Heart left ventricle (tissue), 16 donors: Measurements from ENCODE around the gene ALDH3A2. TPM values are rescaled to one million over a fixed set of nuclear protein-coding genes. Genes with fewer than 3 reads are reported as not detected.

Source experiments
- ATAC-seq, 4 donors: fragments of 200-7000 bp; cut with Tn5 transposase; one replicate each; pipeline ENCODE4 v1.9.1; 2020 to 2022; ENCODE audit warnings: moderate library complexity in 4 of 4, mild to moderate bottlenecking in 3 of 4, moderate number of reproducible peaks in 1 of 4
- DNase-seq, 5 donors: peaks; one replicate each; pipeline ENCODE4 v3.0.0-alpha.2; 2020
- H3K27ac ChIP-seq, 12 donors: fragments of 200-600 bp; sonication (generic) in 4 of 12; one replicate each; pipeline versions ENCODE4 v1.5.0 to v1.8.0; 2016 to 2022; ENCODE audit warnings: mild to moderate bottlenecking in 2 of 12
- H3K27me3 ChIP-seq, 9 donors: fragments of 200-600 bp; sonication (generic) in 2 of 9; one replicate each; pipeline versions ENCODE4 v1.5.1 to v1.8.0; 2016 to 2022; ENCODE audit warnings: mild to moderate bottlenecking in 3 of 9
- H3K36me3 ChIP-seq, 9 donors: fragments of 200-600 bp; sonication (generic) in 2 of 9; one replicate each; pipeline versions ENCODE4 v1.5.0 to v1.8.0; 2018 to 2022; ENCODE audit warnings: mild to moderate bottlenecking in 2 of 9
- H3K4me1 ChIP-seq, 12 donors: fragments of 200-600 bp; sonication (generic) in 4 of 12; one replicate each; pipeline versions ENCODE4 v1.5.0 to v1.8.0; 2016 to 2022; ENCODE audit warnings: mild to moderate bottlenecking in 3 of 12
- H3K4me3 ChIP-seq, 12 donors: fragments of 200-600 bp; sonication (generic) in 4 of 12; one replicate each; pipeline versions ENCODE4 v1.5.0 to v1.8.0; 2017 to 2022; ENCODE audit warnings: mild to moderate bottlenecking in 9 of 12, moderate library complexity in 4 of 12
- H3K9me3 ChIP-seq, 12 donors: fragments of 200-600 bp; sonication (generic) in 4 of 12; one replicate each; pipeline versions ENCODE4 v1.5.0 to v1.8.0; 2016 to 2022; ENCODE audit warnings: mild to moderate bottlenecking in 1 of 12
- POLR2A ChIP-seq, 2 donors: fragments of 450-650 bp; IDR thresholded peaks; one replicate each; pipeline ENCODE4 v1.6.1; 2017; ENCODE audit warnings: antibody characterized with exemption in 2 of 2, mild to moderate bottlenecking in 2 of 2, moderate library complexity in 2 of 2
- WGBS, 4 donors: extraction: QIAGEN DNeasy Blood & Tissue Kit in 2 of 4; methylation state at CpG; one replicate each; pipeline versions ENCODE4 v1.1.5 to v1.1.7; 2013 to 2018; 5-methylcytosine and 5-hydroxymethylcytosine counted together
- intact Hi-C, 10 donors: fragments of 100-400 bp; cut with DNase I; formaldehyde crosslinking; loops; one replicate each; pipeline versions ENCODE4 v1.11.1 to v1.14.2; 2022
- polyA plus RNA-seq, 2 donors: library from polyadenylated mRNA; stranded (reverse); fragments of 200-250 nt; gene quantifications; one replicate each; pipeline ENCODE4 v1.2.3, GENCODE V29; 2013
- total RNA-seq, 9 donors: library from RNA; depleted of rRNA in 2 of 9; stranded (reverse); fragments of >200 nt in 2 of 9; fragmentation: NEBNext Ultra II Directional in 3 of 9; extraction: Animal tissue kit (Norgen Biotek cat#: 25700) in 3 of 9; gene quantifications; one replicate each; pipeline versions ENCODE4 v1.1.0 to v1.2.4, GENCODE V29; 2016 to 2023
- TF ChIP-seq, protein P1 (sequence below), 12 donors: fragments of 200-600 bp; sonication (generic) in 4 of 12; IDR thresholded peaks; one replicate each; pipeline versions ENCODE4 v1.5.0 to v1.8.0; 2018 to 2022; ENCODE audit warnings: antibody characterized with exemption in 12 of 12, mild to moderate bottlenecking in 5 of 12
- donor health status: ischemic (EF 13 %, LVEDD 7.1; RV severe dilation, severe dysfunction).
- donor health status: healthy with polysubstance abuse.
- donor health status: DM: no; HTN: yes; CAD: no.
- donor health status: DM: no; HTN: no; CAD: no.
- donor health status: ischemic (EF 25% LVEDD 6.9; RV normal size, moderate dysfunction).
- donor health status: ischemic (EF 25% LVEDD 5.7; RV mildly dilated, moderate dysfunction).
- donor health status: healthy.
- donor health status: DM: yes; HTN: yes; CAD: no.
- donor health status: ischemic (EF 35%, LVEDD 5.7; RV mildly dilated, moderate dysfunction).
- donor health status: nonischemic (EF 11% LVEDD 7.7; RV severe dilation, severe dysfunction).
- donor health status: DM: yes; HTN: yes; CAD: no.
- donor health status: PGD.
- donor health status: ischemic (EF 29% LVEDD 5.4; RV normal size, mild dysfunction).
- donor health status: nonischemic (EF 23%, LVEDD 6.1; RV moderate dilation, normal function).

ALDH3A2 gene
- total and polyA plus RNA-seq, 11 donors, result 25.7 to 129 (median 71.8) TPM

DNA sequence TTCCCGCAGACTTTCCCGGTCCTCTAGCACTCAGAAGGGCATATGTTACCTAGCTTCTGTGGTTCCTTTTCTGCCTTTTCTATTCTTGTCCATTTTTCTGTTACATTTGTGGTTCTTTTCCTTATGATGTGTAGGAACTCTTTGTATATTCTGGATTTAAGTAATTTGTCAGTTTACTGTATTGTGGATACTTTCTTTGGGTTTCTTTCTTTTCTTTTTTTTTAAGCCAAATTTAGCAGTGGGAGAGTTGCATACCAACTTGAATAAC lies 657 bp downstream of the ALDH3A2 start:
- ATAC-seq (no peak), DNase-seq (no peak)
- H3K27me3 ChIP-seq, result no peaks in the 10 kb centered on the region
- intact Hi-C loops, result loop anchor here (2.0 to 10.0 kb wide), 13 partner anchors 96 to 284 kb away; partner anchors contain the start of genes B9D1 (in 2 of the 10), ALDH3A1 (in 1 of the 10) and MAPK7 (in 1 of the 10)
- H3K4me1 ChIP-seq, result peaks cover 0 to 60% (median 46%) of the 10 kb centered on the region in 12 donors
- peak overlapping the region in 11 of 12 donors; percentile 83 to 99 (median 96) for H3K27ac ChIP-seq
- no peaks in the 10 kb centered on the region for H3K9me3 ChIP-seq
- H3K4me3 ChIP-seq, result peak overlapping the region; percentile 59 to 97 (median 82)
- peaks cover 0 to 24% (median 12%) of the 10 kb centered on the region in 9 donors for H3K36me3 ChIP-seq
- 0 to 2% (median 0%) methylated on average over 2 of the region's 2 CpGs for WGBS, 4 donors
- no peak for TF ChIP-seq POLR2A (IDR thresholded peaks at IDR 0.05)
- TF ChIP-seq, protein P1, sequence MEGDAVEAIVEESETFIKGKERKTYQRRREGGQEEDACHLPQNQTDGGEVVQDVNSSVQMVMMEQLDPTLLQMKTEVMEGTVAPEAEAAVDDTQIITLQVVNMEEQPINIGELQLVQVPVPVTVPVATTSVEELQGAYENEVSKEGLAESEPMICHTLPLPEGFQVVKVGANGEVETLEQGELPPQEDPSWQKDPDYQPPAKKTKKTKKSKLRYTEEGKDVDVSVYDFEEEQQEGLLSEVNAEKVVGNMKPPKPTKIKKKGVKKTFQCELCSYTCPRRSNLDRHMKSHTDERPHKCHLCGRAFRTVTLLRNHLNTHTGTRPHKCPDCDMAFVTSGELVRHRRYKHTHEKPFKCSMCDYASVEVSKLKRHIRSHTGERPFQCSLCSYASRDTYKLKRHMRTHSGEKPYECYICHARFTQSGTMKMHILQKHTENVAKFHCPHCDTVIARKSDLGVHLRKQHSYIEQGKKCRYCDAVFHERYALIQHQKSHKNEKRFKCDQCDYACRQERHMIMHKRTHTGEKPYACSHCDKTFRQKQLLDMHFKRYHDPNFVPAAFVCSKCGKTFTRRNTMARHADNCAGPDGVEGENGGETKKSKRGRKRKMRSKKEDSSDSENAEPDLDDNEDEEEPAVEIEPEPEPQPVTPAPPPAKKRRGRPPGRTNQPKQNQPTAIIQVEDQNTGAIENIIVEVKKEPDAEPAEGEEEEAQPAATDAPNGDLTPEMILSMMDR (IDR thresholded peaks at IDR 0.05), result no peak

- Histone ChIP-seq H3K9me3 (no peaks in the 10 kb centered on the region), H3K4me3 (peak overlapping the region in 5 of 12 donors; percentile 10 to 89 (median 77)), H3K36me3 (peaks cover 0 to 40% (median 25%) of the 10 kb centered on the region in 9 donors), H3K27me3 (no peaks in the 10 kb centered on the region), H3K4me1 (peaks cover 0 to 53% (median 44%) of the 10 kb centered on the region in 12 donors), H3K27ac (peak overlapping the region in 1 of 12 donors; percentile 1)
- TF ChIP-seq, protein P1 (IDR thresholded peaks at IDR 0.05), result no peak
- no peak for TF ChIP-seq POLR2A (IDR thresholded peaks at IDR 0.05)
- intact Hi-C loops, result loop anchor here in 2 of 10 donors (5.0 to 10.0 kb wide), 2 partner anchors 111 to 114 kb away; no protein-coding TSS in a partner anchor
- DNase-seq, result no peak
- ATAC-seq, result no peak
- 91 to 96% (median 92%) methylated on average over 1 of the region's 1 CpG for WGBS, 4 donors
Measured at GRCh38 chr17:19650826-19651225, 2.3 kb downstream of the ALDH3A2 start.

- Histone ChIP-seq H3K9me3 (no peaks in the 10 kb centered on the region), H3K4me1 (peaks cover 0 to 52% (median 42%) of the 10 kb centered on the region in 12 donors), H3K36me3 (peaks cover 0 to 48% (median 34%) of the 10 kb centered on the region in 9 donors), H3K27me3 (no peaks in the 10 kb centered on the region), H3K4me3 (peak overlapping the region in 1 of 12 donors; percentile 10), H3K27ac (peak overlapping the region in 3 of 12 donors; percentile 1 to 20 (median 13))
- intact Hi-C loops, result loop anchor here in 2 of 10 donors (5.0 to 10.0 kb wide), 2 partner anchors 111 to 113 kb away; no protein-coding TSS in a partner anchor
- ATAC-seq, result no peak
- TF ChIP-seq, protein P1 (IDR thresholded peaks at IDR 0.05), result no peak
- TF ChIP-seq POLR2A (IDR thresholded peaks at IDR 0.05), result no peak
- WGBS, 4 donors, result 39 to 51% (median 48%) methylated on average over 5 of the region's 5 CpGs
- DNase-seq, result no peak
Measured at GRCh38 chr17:19651451-19652238, 3.1 kb downstream of the ALDH3A2 start.

DNA sequence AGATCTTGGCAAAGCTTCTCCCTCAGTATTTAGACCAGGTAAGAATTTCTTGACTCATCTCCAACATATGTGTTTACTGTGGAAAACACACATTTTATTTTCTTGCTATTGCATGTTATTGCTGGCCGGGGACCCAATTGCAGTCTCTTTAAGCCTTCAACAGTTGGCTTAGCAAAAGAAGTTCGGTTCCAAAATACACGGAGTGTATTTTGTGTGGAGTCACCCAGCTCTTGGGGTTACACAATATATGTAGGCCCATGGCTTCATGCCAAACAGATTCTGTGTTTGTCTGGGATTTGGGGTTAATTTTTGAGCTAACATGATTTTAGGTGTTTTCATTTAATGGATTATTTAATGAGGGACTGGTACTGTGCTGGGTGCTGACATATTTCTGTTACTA lies 4.0 kb downstream of the ALDH3A2 start:
- TF ChIP-seq, protein P1 (IDR thresholded peaks at IDR 0.05), result no peak
- no peak for TF ChIP-seq POLR2A (IDR thresholded peaks at IDR 0.05)
- no peak for ATAC-seq
- no peak overlapping the region for H3K4me3 ChIP-seq
- H3K9me3 ChIP-seq, result no peaks in the 10 kb centered on the region
- H3K36me3 ChIP-seq, result peaks cover 0 to 58% (median 43%) of the 10 kb centered on the region in 9 donors
- intact Hi-C loops, result loop anchor here in 2 of 10 donors (5.0 to 10.0 kb wide), 2 partner anchors 110 to 112 kb away; no protein-coding TSS in a partner anchor
- no peak for DNase-seq
- peaks cover 0 to 43% (median 33%) of the 10 kb centered on the region in 12 donors for H3K4me1 ChIP-seq
- WGBS, 4 donors, result 62 to 73% (median 65%) methylated on average over 3 of the region's 3 CpGs
- no peaks in the 10 kb centered on the region for H3K27me3 ChIP-seq
- H3K27ac ChIP-seq, result peak overlapping the region in 2 of 12 donors; percentile 11 to 19
